GM21447 (cell line): ENCODE data around the gene RADIL.

Experiments
- ATAC-seq: cut with Tn5 transposase; IDR thresholded peaks from one replicate; pipeline ENCODE4 v1.9.1; 2021; ENCODE audit not compliant: unreplicated experiment

The RADIL gene

DNA sequence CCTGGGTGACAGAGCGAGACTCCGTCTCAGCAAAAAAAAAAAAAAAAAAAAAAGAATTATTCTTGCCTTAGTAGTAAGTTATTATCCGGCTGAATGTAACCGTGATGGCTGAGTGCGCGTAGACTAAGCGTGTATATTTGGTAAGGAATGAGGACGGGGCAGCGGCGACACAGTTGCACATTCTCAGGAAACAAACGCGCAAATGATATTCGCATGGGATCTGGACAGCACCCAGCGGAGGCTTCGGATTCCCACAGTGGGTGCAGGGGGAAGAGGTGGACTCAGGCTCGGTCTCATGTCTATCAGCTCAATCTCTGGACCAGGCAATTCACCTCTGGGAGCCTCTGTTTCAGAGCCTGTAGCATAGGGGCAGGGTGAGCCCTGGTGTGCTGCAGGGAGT, 50.8 kb downstream of the RADIL start:
- no peak for ATAC-seq

DNA sequence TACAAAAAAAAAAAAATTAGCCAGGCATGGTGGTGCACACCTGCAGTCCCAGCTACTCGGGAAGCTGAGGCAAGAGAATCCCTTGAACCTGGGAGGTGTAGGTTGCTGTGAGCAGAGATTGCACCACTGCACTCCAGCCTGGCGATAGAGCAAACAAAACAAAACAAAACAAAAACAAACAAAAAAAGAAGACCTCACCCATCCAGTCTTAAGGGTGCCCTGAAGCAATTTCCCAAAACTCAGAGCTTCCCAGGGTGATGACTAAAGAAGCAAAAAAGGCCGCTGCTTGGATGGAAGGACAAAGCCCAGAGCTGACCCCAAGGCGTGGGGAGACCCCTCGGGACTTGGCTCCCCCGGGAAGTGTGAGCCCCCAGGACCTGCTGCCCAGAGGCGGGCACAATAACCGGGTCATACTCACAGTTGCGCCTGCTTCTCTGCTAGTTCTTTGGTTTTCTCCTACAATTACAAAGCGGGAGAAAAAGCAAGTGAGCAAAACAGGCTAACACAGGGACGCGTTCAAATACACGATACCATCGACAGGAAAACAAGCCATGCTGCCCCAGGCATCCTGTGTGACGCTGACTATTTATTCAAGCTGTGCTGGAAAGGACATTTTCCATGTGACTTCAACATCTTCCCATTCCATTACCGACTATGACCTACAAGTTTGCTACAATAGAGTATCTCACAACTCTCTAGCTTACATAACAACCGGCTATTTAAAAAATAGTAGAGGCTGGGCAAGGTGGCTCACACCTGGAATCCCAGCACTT, 51.6 kb downstream of the RADIL start:
- ATAC-seq = no peak

DNA sequence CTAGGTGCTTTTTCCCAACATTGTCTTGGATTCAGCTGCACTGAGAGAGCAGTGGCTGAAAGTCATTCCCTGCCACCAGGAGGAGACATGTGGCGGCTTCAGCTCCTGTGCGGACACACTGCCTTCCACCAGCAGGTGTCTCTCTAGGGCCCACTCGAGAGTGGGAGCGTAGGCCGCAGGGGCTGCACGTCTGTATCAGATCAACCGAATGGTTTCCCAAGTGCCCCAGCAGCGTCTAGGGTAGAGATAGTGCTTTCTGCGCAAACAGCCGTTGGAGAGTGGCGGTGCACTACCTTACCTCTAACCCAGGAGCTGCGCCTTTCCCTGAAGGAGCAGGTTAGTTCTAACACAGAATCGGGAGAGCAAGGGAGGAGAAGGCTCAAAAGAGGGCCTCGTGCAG, 53.3 kb downstream of the RADIL start:
- no peak for ATAC-seq

GRCh38 chr7:4828720-4829383, 54.7 kb downstream of the RADIL start:
- no peak for ATAC-seq

GRCh38 chr7:4825081-4825480, 58.4 kb downstream of the RADIL start:
- ATAC-seq = no peak

- no peak for ATAC-seq
Observed at GRCh38 chr7:4824120-4824775, 59.3 kb downstream of the RADIL start.

- no peak for ATAC-seq
Observed at GRCh38 chr7:4823441-4824119, 59.9 kb downstream of the RADIL start.

DNA sequence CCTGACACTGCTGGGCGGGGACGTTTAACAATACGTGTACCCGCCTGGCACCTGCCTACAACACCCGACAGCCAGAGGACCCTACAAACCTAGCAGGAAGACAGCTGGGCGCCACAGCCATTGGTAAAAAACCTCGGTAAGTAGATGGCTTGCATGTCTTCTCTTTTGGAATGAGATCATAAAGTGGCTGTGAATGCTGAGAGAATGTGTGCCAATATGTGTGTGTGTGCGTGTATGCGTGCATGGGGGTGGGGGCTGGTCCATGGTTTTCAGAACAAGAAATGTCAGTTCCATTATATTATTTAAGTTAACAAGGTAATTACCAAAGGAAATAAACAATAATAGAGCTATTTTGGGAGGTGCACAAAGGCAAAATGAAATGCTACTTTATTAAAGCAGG, 60.8 kb downstream of the RADIL start:
- no peak for ATAC-seq

DNA sequence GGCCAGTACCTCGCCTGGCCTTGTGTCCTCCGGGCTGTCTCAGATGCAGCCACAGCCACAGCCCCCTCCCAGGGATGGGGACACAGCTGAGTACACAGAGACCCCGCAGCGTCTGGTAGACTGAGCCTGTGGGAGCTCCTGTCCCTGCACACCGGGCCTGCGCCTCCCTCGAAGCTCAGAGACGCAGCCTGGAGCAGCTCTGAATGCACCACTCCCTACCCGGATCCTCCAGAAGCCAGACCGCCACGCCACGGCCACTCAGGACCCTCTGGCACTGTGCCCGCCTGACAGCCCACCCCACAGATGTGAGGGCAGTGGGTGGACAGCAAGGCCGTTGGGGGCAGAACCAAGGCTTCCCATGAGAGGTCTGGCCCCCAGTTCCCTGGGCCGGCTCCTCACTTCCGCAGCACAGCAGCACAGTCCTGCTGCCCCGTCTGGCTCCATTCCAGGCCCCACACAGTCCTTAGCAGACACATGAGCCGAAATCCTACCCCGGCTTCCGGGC, 62.5 kb downstream of the RADIL start:
- no peak for ATAC-seq

- no peak for ATAC-seq
Observed at GRCh38 chr7:4820405-4820966, 63.0 kb downstream of the RADIL start.

DNA sequence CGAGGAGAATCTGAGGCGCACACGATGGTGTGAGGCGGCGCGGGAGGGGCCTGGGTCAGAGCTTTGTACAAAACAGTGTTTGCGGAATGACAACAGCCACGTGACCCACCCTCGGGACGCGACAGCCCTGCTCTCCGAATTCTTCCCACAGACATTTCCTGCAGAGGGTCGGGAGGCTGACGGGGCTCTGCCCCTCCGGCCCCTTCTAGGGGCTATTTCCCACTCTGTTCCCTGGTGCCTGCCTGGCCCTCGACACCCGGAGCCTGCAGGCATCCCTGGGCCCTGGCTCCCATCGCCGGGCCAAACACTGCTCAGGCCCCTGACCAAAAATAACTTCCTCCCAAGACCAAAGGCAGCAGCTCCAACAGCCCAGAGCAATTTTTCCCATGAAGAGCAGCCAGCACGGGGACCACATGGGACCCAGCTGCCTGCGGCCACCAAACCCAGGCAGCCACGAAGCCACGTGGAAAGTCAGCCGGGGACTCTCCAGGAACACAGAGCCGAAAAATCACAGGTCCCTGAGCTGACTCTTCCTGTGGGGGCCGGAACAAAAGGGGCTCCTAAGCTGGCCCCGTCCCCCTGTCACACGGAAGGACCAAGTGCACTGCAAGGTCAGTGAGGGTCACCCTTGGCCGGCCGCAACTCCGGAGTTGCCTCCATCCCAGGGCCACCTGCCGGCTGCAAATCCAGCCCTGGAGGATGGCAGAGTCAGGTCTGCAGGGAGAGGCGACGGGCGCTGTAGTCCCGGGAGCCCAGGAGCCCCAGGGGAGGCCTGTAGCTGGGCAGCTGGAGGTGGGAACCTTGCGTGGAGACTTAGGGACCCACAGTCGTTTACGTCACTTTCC, 63.7 kb downstream of the RADIL start:
- no peak for ATAC-seq

DNA sequence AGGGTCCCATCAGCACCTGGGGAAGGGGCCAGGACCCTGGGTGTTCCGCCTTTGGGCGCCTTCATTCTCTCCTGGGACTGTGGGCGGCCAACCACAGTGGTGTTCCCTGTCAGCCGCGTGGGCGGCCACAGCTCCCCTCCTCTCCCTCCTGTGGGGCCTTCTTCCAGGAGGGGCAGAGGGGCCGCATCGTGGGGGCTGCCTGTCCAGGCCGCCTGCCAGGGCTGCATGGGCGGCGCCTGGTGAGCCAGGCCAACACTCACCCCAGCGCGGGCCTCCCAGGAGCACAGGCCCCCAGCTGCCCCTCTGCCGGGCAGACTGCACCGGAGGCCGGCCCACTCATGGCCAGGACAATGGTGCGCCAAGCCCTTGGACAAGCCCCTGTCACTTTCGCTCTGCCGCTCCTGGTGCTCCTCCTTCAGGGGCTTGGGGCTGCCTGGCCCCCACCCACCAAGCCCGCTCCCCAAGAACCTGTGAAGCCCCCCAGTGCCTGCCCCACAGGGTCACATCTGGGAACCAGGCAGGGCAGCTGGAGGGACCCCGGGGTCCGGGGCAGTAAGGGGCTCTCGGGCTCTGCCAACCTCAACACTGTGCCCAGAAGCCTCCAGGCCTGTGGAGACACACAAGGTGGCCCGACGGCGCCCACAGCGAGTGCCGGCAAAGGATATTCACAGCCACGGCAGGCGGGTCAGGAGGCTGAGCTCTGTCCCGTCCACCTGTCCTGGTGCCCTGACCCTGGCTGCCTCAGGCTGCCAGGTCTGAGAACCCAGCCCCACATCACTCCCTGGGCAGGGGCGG, 65.3 kb downstream of the RADIL start:
- no peak for ATAC-seq

- ATAC-seq = no peak
Observed at GRCh38 chr7:4817178-4817901, 66.2 kb downstream of the RADIL start.

GRCh38 chr7:4816419-4817080, 67.0 kb downstream of the RADIL start:
- no peak for ATAC-seq

DNA sequence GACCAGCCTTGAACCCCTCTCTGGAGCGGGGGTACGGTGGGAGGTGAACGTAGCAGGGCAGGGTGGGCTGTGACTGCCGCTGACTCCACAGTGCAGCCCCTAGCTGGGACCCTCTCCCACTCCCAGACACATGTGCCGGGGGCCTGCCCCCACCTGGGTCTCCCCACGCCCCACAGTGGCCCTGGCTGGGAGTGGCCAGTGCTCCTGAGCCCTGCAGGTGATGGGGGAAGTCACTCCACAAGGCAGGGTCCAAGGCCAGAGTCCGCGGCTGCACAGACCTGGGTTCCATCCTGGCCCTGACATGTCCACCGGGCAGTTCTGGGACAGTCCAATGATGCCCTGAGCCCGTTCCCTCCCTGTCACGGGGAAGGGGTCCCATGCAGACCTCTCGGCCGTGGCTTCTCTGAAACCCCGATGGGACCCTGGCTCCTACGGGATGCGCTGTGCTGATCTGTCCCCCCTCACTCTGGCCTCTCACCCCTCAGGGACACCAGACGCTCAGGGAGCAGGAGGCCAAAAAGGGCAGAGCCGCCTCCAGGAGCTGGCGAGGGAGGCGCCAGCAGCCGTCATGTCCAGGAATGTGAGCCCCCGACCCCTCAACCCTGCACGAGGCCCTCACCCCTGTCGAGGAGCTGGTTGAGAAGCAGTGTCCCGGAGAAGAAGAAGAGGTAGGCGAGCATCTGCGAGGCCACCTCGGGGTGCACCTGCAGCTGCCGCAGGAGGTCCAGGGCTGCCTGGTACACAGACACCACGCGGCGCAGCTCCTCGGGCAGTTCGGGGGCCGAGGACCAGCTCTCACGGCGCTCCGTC, 67.7 kb downstream of the RADIL start:
- ATAC-seq = no peak

DNA sequence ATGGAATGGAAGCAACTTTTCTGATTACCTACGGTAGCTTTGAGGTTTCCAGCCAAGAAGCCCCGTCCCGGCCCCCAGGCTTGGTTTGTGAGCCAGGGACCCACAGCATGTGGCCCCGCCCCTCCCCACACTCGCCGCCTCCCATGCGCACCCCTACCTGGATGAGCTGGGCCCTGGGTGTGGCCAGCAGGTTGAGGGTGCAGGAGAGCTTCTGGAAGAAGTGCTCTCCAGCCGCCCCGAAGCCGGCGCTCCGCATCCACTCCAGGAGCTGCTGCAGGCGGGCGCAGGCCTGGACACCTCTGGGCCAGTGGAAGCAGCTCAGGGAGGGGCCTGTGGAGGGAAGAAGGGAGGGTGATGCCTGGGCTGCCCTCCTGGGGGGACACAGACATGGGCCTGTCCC, 68.4 kb downstream of the RADIL start:
- ATAC-seq = no peak

- ATAC-seq = no peak
Observed at GRCh38 chr7:4814433-4814832, 69.1 kb downstream of the RADIL start.
